Stimulated activated CD4-positive, alpha-beta T cell treated with anti-CD3 and anti-CD28 coated beads, Interleukin-1b, Interleukin-23, amount 100 ng/mL, for 48 hours (primary cell): ENCODE results near the gene LNX2.

Experiments used
- DNase-seq: peaks from one replicate; pipeline ENCODE4 v3.0.0-alpha.2; 2020

Gene LNX2

GRCh38 chr13:27549406-27549981 lies 70.8 kb downstream of the LNX2 start:
- DNase-seq = no peak

GRCh38 chr13:27542220-27542619 lies 78.1 kb downstream of the LNX2 start:
- no peak for DNase-seq

DNA sequence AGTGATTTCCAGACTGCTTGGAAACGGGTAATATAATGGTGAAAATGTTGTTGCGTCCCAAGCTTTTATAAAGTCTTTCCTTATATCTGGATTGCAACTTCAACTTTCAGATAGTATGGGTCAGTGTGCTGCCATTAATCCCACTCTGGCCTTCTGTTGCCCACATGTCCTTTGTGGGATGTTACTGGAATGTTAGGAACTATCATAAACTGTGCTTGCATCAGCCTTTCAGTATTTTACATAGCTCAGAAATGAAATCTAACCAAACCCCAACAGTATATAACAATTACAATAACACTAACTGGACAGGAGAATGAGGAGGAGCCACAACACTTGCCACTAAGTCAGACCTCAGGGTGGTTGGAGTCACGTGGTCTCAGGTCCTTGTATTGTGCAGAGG lies 78.9 kb downstream of the LNX2 start:
- no peak for DNase-seq

- DNase-seq = no peak
Measured at GRCh38 chr13:27536361-27537101, 83.8 kb downstream of the LNX2 start.

DNA sequence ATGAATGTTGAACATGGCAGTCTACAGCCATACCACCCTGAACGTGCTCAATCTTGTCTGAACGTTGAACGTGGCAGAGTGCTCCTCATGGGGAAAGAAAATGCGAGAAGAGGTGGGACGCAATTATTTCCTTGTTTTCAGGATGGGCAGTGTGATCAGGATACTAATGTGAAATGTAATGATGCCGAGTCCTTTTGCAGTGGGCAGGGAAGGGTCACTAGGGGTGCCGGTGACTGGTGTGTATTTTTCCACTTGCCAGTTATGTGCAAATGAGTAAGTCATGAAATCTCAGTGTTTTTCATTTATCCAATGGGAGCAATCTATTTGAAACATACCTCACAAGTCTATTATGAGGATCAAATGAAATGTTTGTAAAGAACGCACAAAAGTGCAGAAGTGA lies 84.8 kb downstream of the LNX2 start:
- no peak for DNase-seq

DNA sequence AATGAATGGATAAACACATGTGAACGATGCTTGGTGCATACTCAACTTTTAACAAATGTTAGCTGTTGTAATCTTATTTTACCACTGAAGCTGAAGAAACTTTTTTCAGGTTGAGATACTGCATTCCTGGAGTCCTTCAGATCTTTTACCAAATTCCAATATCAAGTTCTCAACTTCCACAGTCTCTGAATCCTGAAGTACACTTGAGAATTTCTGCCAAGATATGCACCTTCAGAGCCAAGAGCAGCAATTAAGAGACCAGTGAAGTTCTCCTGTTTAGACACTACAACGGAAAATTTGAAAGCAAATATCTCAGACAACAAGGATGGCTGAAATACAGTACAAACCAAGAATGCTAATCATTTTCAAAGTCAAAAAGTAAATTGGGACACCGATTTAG lies 85.3 kb downstream of the LNX2 start:
- no peak for DNase-seq

- no peak for DNase-seq
Measured at GRCh38 chr13:27534108-27534980, 86.0 kb downstream of the LNX2 start.

GRCh38 chr13:27533155-27533643 lies 87.1 kb downstream of the LNX2 start:
- DNase-seq = peak; percentile 29

- DNase-seq = no peak
Measured at GRCh38 chr13:27528908-27529307, 91.4 kb downstream of the LNX2 start.

DNA sequence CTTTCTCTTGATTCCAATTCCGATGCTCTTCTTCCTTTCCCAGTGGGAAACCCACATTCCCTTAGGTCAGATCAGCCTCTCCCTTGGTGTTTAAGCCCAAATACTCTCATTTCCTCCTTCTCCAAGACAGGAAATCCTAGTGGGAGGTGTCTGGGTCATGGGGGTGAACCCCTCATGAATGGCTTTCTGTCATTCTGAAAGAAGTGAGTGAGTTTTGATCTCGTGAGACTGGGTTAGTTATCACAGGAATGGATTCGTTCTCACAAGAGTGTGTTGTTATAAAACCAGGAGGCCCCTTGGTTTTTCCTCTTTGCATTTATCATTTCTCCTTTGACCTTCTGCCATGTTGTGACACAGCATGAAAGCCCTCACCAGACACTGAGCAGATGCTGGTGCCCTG lies 93.8 kb downstream of the LNX2 start:
- no peak for DNase-seq

DNA sequence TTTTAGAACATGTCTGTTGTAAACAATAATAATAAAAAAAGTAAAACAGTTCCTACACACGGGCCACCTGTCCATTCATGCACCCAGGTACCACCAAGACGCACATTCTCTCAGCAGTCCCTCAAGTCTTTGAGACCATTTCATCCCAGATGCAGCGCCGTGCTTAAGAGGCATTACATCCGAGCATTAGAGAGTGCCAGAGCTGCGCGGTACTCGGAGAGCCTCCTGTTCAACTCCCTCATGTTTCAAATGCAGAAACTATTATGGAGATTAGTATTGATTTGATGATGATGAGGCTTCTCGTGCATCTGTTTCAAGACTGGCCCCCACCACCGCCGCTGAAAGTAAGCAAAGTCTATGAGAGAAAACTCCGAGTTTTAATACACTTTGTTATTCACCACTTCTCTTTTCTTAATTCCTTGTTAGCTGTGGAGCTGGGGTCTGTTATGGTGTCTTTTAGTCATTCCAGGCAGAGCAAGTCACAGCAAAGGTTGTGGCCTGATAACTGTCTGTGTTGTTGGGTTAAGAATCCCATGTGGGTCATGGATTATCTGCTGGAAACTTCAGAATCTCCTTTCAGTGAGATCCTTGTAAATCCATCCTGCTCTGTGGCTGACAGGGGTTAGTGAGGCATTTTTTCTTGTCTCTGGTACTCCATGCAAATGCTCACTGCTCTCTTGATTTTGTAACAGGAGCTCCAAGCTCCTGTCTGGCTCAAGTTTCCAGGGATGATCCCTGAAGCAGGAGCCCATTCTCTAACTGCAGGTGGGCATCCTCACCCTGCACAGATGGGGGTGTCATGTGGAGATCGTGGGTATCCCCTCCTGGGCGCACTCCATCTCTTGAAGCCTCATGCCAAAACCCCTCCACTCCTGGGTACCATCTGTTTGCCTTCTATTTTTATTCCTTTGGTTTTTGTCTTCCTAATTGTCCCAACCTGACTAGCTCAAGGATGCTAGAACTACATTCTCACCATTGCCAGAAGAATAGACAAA lies 95.1 kb downstream of the LNX2 start:
- no peak for DNase-seq

DNA sequence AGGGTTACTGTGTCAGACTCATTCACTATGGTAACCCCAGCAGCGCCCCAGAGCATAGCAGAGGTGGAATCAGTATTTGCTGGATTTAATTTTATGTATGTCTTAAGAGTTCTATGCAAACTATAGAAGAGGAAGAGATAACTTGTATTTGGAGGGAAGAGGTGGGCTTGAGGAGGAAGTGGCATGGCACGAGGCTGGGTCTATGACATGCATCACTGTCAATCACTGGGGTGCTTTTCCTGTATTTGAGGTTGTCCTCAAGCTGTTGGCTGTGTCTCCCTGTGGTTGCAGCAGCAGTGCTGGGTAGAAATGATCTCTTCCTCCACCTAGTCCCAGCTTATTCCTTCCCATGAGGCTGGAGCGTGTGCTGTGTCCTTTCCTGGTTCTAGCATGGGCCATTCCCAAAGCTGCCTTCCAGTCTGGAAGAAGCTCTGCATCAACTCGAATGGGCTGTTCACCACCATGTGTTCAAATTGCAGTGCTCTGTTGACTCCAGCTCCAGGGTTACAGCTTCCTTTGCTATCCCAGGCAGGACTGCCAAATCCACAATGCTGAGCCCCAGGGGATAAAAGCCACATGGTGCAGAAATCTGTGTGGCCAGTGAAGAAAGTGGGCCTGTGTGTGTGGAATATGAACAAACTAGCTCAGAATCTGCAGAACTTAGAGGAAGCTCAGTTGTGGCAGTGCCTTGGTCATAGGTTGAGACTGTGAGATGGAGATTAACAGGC lies 96.8 kb downstream of the LNX2 start:
- no peak for DNase-seq

DNA sequence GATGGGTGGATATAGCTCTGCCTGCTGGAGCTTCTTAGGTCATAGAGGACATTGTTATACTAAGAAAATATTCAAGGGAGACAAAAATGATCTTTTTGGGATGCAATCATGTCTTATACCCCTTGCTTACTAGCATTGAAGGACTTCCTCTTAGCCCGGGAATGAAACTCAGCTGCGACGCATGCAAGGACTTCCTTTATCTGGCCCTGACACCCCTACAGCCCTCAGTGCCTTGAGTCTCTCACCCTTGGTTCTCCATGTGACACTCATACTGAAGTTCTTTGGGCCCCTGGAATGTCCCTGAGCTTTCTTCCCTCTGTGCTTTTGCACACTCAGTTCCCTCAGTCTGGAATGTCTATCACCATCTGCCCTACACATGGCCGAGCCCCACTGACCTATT lies 97.5 kb downstream of the LNX2 start:
- DNase-seq = no peak

- DNase-seq = no peak
Measured at GRCh38 chr13:27516103-27516502, 104.2 kb downstream of the LNX2 start.

DNA sequence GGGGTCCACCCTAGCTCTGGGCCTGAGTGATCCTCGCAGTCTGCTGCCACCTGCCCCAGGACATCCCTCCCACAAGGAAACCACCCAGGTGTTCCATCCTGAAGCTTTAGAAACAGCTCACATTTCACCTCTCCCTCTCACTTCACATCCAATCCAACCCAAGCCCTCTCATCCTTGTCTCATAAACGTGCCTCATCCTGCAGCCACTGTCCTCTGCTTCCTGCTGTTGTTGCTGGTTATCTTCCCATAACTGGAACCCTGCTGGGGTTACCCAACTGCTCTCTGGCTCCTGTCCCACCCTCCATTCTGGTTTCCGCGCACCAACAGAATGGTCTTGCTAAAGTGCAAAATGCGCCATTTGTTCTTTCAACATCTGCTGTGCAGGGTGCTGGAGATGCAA lies 110.2 kb downstream of the LNX2 start:
- DNase-seq = no peak

DNA sequence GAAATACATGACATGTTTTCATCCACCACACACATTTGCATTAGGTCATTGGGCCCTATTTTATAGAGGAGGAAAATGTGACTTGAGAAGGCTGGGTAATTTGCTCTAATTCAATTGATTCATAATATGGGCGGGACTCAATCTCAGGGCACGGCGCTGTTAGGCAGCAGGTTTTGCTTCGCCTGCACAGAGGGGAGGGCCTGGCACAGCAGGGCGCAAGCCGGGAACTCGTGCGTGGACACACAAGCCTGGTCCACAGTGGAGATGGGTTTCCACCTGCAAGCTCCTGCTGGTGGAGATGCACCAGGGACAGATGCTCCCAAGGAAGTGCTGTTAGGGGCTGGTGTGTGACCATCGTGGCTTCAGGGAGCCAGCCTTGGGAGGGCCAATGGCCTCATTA lies 111.5 kb downstream of the LNX2 start:
- no peak for DNase-seq

GRCh38 chr13:27505792-27506191 lies 114.5 kb downstream of the LNX2 start:
- DNase-seq = no peak

DNA sequence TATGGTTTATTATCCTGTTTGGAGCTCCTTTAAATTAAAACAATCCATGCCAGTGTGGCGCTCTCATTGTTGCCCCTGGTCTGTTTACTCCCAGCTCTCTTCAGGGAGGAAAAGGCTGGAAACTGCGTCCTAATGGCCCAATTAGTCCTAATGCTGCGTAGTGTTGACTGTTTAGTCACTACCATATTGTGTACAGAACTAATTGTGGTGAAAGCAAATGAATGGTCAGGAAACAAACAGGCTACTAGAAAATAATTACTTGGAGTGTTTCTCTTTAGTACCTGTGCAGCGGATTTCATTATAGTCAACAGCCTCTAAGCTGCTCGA lies 115.5 kb downstream of the LNX2 start:
- no peak for DNase-seq

- no peak for DNase-seq
Measured at GRCh38 chr13:27504128-27504867, 116.0 kb downstream of the LNX2 start.

DNA sequence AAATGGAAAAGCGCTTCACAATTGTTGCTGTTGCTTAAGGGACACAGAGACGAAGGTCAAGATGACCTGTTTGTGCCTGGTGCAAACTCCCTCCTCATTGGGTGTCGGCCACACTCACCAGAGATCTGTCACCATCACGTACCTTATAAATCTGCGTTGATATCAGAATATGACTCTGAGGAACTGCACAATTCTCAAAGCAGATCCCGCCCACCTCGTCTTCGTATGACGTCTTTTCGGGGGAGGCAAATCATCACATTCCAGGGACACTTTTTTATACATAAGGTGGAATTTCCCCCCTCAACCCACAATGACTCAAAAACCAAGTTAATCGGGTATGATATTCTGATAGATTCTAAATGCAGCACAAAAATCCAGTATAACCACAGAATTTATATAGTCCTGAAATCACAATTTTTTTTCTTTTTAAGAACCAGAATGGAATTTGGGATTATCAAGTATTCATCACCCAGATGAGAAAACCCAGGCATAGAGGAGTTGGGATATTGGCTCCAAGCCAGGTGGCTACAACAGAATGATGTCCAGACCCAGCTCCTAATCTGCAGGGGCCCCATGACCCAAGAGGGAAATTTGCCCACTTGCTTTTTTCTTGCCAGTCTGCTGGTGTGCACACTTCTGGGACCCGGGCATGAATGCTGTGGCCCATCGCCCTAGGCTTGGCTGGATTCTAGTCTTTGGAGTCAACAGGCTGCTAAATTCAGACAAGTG lies 119.4 kb downstream of the LNX2 start:
- DNase-seq = no peak
